Measurements from ENCODE around the gene DPH2.

DPH2 gene

DNA sequence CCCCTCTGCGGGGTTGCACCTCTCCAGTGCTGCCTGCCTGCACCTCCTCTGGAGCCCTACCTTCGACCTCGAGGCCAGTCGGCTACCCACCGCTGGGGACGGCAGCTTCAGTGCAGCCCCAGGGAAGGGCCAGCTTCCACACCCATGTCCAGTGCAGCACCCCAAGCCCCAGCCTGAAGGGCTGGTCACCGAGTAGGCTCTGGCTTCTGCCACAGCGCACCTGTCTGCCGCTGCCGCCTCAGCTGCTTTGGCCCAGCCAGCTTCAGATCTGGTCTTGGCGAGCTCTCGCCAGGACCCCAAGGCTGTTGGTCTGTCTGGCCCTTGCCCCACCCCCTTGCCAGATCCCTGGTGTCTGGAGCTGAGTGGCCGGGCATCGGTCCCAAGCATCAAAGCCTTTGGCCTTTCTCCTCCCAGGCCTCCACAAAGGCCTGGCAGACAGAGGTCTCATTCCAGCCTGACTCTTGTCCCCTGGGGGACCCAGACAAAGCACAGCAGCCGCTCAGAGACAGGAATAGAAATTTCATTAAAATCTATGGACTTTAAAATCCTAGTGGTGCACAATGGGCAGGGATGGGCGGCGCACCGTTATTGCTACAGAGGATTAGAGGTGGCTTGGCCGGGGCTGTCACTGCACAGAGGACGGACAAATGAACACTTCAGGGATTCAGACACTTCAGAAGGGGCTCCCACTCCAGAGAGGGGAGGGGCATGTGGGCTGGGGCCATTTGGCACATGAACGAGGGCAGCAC, 26.3 kb downstream of the DPH2 start:
- Histone ChIP-seq H3K27ac (no peak overlapping the region), H3K27me3 (replicated peaks) (no peaks in the 10 kb centered on the region), H3K36me3 (replicated peaks) (no peaks in the 10 kb centered on the region), H3K4me3 (ENCODE audit: low read depth, low read length) (no peak overlapping the region)
- in situ Hi-C loops (cut with HindIII; ENCODE audit: low pct_ligation_motif_present, low sequenced_read_pairs) = no loop called here
- DNase-seq = no peak
- TF ChIP-seq, protein P1, sequence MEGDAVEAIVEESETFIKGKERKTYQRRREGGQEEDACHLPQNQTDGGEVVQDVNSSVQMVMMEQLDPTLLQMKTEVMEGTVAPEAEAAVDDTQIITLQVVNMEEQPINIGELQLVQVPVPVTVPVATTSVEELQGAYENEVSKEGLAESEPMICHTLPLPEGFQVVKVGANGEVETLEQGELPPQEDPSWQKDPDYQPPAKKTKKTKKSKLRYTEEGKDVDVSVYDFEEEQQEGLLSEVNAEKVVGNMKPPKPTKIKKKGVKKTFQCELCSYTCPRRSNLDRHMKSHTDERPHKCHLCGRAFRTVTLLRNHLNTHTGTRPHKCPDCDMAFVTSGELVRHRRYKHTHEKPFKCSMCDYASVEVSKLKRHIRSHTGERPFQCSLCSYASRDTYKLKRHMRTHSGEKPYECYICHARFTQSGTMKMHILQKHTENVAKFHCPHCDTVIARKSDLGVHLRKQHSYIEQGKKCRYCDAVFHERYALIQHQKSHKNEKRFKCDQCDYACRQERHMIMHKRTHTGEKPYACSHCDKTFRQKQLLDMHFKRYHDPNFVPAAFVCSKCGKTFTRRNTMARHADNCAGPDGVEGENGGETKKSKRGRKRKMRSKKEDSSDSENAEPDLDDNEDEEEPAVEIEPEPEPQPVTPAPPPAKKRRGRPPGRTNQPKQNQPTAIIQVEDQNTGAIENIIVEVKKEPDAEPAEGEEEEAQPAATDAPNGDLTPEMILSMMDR (IDR thresholded peaks at IDR 0.05; ENCODE audit: low read depth, low read length, missing control alignments) = no peak

DNA sequence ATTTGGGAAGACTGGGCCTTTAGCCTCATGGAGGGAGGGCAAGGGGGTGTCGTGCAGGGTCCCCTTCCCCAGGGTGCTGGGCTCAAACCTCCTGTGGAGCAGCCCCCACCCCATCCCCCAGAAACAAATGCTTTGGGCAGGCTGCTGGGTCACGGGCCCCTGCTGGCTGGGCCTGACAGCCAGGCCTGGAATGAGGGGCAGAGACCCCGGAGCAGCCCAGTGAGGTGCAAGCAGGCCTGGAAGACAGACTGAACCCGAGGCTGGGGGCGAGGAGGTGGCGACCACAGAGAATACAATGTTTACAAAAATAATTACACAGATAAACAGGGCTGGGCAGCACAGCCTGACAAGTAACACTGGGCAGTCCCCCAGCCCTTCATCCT, 26.9 kb downstream of the DPH2 start:
- Histone ChIP-seq H3K27me3 (replicated peaks) (no peaks in the 10 kb centered on the region), H3K27ac (no peak overlapping the region), H3K36me3 (replicated peaks) (no peaks in the 10 kb centered on the region), H3K4me3 (ENCODE audit: low read depth, low read length) (no peak overlapping the region)
- TF ChIP-seq, protein P1 (IDR thresholded peaks at IDR 0.05; ENCODE audit: low read depth, low read length, missing control alignments) = no peak
- no peak for DNase-seq
- in situ Hi-C loops (cut with HindIII; ENCODE audit: low pct_ligation_motif_present, low sequenced_read_pairs) = no loop called here

DNA sequence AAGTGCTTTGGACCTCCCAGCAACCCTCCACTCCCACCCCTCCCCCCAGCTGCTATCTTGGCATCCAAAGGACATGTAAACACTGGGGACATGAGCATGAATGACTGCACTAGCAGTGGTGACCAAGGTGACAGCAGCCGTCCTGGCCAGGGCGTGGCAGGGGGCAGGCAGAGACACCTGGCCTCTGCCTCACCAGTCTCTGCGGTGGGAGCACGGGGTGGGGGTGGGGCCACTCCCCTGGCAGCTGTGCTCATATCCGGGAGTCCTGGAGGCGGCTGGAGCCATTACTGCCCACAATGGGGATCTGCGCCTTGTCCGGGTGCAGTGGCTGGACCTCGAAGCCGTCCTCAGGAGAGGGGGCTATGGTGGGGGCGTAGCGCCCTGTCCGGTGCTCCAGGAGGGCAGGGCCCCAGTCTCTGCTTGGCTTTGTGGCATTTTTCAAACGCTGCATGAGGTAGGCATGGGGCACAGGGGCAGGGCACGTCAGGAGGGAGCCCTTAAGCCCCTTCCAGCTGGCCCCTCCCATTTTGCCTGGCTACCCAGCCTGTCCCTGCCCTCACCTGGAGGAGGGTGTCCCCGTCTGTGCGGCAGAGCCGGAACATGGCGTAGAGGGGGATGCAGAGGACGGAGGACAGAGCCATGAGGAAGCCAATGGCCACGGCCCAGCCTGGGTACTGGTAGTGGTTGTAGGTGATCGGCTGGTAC, 27.6 kb downstream of the DPH2 start:
- in situ Hi-C loops (cut with HindIII; ENCODE audit: low pct_ligation_motif_present, low sequenced_read_pairs) = no loop called here
- no peak for DNase-seq

DNA sequence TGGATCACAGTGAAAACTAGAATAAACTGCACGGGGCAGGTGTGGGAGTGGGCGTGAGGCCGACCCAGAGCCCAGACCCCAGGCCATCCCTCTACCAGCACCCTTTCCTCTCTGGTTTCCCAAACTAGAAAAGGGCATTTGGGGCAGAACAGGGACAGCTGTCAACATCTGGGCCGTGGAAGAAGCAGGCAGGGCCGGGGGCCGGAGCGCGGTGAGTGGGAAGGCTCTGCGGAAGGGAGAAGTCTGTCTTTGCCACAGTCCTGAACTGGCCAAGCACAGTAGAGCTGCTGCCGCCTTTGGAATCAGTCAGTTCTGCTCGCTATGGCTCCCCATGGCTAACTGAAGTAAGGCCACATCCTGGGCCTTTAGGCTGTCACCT, 28.2 kb downstream of the DPH2 start:
- Histone ChIP-seq H3K27ac (no peak overlapping the region), H3K4me3 (ENCODE audit: low read depth, low read length) (no peak overlapping the region), H3K36me3 (replicated peaks) (no peaks in the 10 kb centered on the region), H3K27me3 (replicated peaks) (no peaks in the 10 kb centered on the region)
- DNase-seq = no peak
- TF ChIP-seq, protein P1 (IDR thresholded peaks at IDR 0.05; ENCODE audit: low read depth, low read length, missing control alignments) = no peak
- in situ Hi-C loops (cut with HindIII; ENCODE audit: low pct_ligation_motif_present, low sequenced_read_pairs) = no loop called here

More for the DNA sequence above, 27.6 kb downstream of the DPH2 start:
- Histone ChIP-seq H3K4me3 (ENCODE audit: low read depth, low read length) (no peak overlapping the region), H3K36me3 (replicated peaks) (no peaks in the 10 kb centered on the region), H3K27ac (no peak overlapping the region), H3K27me3 (replicated peaks) (no peaks in the 10 kb centered on the region)
- TF ChIP-seq, protein P1 (IDR thresholded peaks at IDR 0.05; ENCODE audit: low read depth, low read length, missing control alignments) = no peak

DNA sequence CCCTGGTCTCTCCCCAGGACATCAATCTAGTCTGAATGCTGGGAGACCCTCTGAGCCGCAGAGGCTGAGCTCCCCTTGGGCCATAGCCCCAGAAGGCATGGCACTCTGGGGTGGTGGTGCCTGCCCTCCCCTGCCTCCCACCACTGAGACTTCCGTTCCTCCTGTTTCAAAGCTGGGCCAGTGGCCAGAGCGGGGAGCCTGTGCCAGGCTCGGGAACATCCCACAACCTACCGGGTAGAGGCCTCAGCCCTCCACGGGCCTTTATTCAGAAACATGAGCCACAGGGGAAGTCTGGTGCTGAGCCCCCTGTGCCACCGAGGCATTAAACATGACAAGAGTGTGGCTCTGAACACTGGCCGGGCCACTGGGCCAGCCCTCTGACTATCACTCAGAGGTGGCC, 29.6 kb downstream of the DPH2 start:
- Histone ChIP-seq H3K4me3 (ENCODE audit: low read depth, low read length) (no peak overlapping the region), H3K36me3 (replicated peaks) (no peaks in the 10 kb centered on the region), H3K27me3 (replicated peaks) (no peaks in the 10 kb centered on the region), H3K27ac (no peak overlapping the region)
- TF ChIP-seq, protein P1 (IDR thresholded peaks at IDR 0.05; ENCODE audit: low read depth, low read length, missing control alignments) = no peak
- DNase-seq = no peak
- in situ Hi-C loops (cut with HindIII; ENCODE audit: low pct_ligation_motif_present, low sequenced_read_pairs) = no loop called here
